Smooth muscle cell (in vitro differentiated cells): ENCODE measurements around the gene ARID3A. TPM values are rescaled to one million over a fixed set of nuclear protein-coding genes. Genes with fewer than 3 reads are reported as not detected.

Experiments used
- DNase-seq: peaks from one replicate; lab custom pipeline; 2025; ENCODE audit not compliant: unreplicated experiment; lab: John Stamatoyannopoulos, UW
- H2AFZ ChIP-seq: fragments of 200-600 bp; sonication (generic); 2 replicates; pipeline ENCODE4 v1.6.0; 2016; ENCODE audit warnings: antibody characterized with exemption, low read depth, mild to moderate bottlenecking
- H3F3A ChIP-seq: fragments of 200-600 bp; sonication (generic); 2 replicates; pipeline ENCODE4 v1.6.0; 2017; ENCODE audit warnings: antibody characterized with exemption, low read depth
- H3K27ac ChIP-seq: fragments of 200-600 bp; sonication (generic); 2 replicates; pipeline ENCODE4 v1.5.1; 2016; ENCODE audit warnings: low read depth, mild to moderate bottlenecking
- H3K27me3 ChIP-seq: fragments of 200-600 bp; sonication (generic); 2 replicates; pipeline ENCODE4 v1.6.1; 2016; ENCODE audit warnings: low read depth, mild to moderate bottlenecking
- H3K36me3 ChIP-seq: fragments of 200-600 bp; sonication (generic); 2 replicates; pipeline ENCODE4 v1.5.1; 2016; ENCODE audit warnings: low read depth
- H3K4me1 ChIP-seq: fragments of 200-600 bp; sonication (generic); 2 replicates; pipeline ENCODE4 v1.5.1; 2016; ENCODE audit warnings: low read depth
- H3K4me2 ChIP-seq: fragments of 200-600 bp; sonication (generic); 2 replicates; pipeline ENCODE4 v1.6.0; 2016; ENCODE audit warnings: mild to moderate bottlenecking
- H3K4me3 ChIP-seq: fragments of 200-600 bp; sonication (generic); 2 replicates; pipeline ENCODE4 v1.5.1; 2016; ENCODE audit warnings: mild to moderate bottlenecking
- H3K79me2 ChIP-seq: fragments of 200-600 bp; sonication (generic); 2 replicates; pipeline ENCODE4 v1.6.0; 2016; ENCODE audit warnings: low read depth, mild to moderate bottlenecking
- H3K9ac ChIP-seq: fragments of 200-600 bp; sonication (generic); 2 replicates; pipeline ENCODE4 v1.6.0; 2016; ENCODE audit warnings: low read depth
- H3K9me3 ChIP-seq: fragments of 200-600 bp; sonication (generic); replicated peaks from 2 replicates; pipeline ENCODE4 v1.5.1; 2016; ENCODE audit warnings: low read depth
- H4K20me1 ChIP-seq: fragments of 200-600 bp; sonication (generic); 2 replicates; pipeline ENCODE4 v1.6.0; 2016; ENCODE audit warnings: low read depth
- WGBS: methylation state at CpG from one replicate; pipeline ENCODE4 v1.1.7; 2016; ENCODE audit warnings: low lambda C conversion rate; 5-methylcytosine and 5-hydroxymethylcytosine counted together
- polyA plus RNA-seq: library from polyadenylated mRNA; unstranded; fragments of >200 nt; fragmentation: Nextera tagmentation; extraction: Ambion mirVana; gene quantifications from 2 replicates; pipeline ENCODE4 v1.2.1, GENCODE V29; 2016
- total RNA-seq: library from RNA; depleted of rRNA; stranded (reverse); fragments of >200 nt; gene quantifications from 2 replicates; pipeline ENCODE4 v1.2.3, GENCODE V29; 2014
- TF ChIP-seq, protein P1 (sequence below): fragments of 200-600 bp; sonication (generic); IDR thresholded peaks from 2 replicates; pipeline ENCODE4 v1.5.1; 2017; ENCODE audit warnings: borderline replicate concordance, mild to moderate bottlenecking, antibody characterized with exemption; ENCODE audit not compliant: insufficient read depth, poor library complexity, severe bottlenecking

The ARID3A gene
- total and polyA plus RNA-seq, 2 experiments from 2014 or later: 45.7 to 50.3 TPM

DNA sequence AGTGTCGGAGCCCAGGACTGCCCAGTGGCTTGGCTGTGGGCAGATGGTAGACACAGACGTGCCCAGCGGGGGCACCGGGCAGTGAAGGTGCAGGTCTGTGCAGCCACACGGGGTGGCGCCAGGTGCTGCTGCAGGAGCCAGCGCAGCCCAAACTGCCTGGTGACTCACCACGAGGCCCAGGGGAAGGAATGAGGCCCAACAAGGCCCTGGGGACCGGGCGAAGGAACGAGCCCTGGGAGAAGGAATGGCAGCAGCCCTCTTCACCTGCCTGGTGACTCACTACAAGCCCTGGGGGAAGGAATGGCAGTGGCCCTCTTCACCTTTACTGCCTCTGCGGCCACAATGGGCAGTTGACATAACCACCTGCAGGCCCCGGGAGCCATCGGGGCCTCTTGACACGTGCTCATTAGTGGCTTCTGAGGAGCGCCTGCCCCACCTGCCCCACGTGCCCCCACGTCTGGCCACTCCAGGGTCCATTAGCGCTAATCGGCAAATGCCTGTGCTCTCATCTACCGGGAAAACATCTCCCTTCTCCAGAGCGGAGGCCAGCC lies 42.1 kb upstream of the ARID3A start:
- H3K9me3 ChIP-seq: no peaks in the 10 kb centered on the region
- H3K36me3 ChIP-seq: no peaks in the 10 kb centered on the region
- peaks cover 75% of the 10 kb centered on the region for H4K20me1 ChIP-seq
- WGBS: 59% methylated on average over 15 of the region's 22 CpGs
- no peak overlapping the region for H3K9ac ChIP-seq
- H3K4me1 ChIP-seq: no peaks in the 10 kb centered on the region
- no peaks in the 10 kb centered on the region for H3F3A ChIP-seq
- DNase-seq: no peak
- no peaks in the 10 kb centered on the region for H3K27me3 ChIP-seq
- TF ChIP-seq, protein P1, sequence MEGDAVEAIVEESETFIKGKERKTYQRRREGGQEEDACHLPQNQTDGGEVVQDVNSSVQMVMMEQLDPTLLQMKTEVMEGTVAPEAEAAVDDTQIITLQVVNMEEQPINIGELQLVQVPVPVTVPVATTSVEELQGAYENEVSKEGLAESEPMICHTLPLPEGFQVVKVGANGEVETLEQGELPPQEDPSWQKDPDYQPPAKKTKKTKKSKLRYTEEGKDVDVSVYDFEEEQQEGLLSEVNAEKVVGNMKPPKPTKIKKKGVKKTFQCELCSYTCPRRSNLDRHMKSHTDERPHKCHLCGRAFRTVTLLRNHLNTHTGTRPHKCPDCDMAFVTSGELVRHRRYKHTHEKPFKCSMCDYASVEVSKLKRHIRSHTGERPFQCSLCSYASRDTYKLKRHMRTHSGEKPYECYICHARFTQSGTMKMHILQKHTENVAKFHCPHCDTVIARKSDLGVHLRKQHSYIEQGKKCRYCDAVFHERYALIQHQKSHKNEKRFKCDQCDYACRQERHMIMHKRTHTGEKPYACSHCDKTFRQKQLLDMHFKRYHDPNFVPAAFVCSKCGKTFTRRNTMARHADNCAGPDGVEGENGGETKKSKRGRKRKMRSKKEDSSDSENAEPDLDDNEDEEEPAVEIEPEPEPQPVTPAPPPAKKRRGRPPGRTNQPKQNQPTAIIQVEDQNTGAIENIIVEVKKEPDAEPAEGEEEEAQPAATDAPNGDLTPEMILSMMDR: peak; percentile 12
- no peak overlapping the region for H3K4me3 ChIP-seq
- no peak overlapping the region for H3K4me2 ChIP-seq
- no peak overlapping the region for H2AFZ ChIP-seq
- H3K27ac ChIP-seq: no peak overlapping the region
- no peaks in the 10 kb centered on the region for H3K79me2 ChIP-seq

DNA sequence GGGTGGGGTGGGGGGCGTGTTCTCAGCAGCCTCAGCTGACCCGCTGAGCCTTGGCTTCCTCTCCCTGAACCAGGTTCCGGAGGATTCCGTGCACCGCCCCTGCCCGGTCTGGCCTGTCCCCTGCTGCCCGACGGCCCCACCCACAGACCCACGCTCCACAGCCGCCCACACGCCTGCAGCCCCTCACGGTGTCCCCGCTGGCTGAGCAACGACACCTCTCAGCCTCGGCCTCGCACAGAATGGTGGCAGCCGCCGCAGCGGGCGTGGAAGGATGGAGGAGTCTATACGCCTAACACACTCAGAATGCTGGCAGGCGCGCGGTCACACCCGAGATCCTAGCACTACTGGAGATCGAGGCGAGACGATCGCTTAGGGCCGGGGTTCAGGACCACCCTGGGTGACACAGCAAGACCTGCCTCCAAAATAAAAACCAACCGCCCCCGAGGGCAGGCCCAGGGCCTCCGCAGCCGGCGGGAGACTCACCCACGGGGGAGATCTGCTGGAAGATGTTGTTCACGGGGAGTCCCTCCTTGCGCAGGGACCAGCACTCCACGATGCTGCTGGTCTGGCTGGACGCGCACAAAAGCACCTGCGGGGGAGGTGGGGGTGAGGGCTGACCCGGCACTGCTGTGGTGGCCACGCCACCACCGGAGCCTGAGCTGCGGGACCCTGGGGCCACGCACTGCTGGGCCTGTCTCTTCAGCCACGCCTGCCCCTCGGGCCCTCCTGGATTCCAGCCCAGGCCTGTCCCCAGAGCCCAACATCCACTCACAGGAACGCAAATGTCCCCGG lies 41.2 kb upstream of the ARID3A start:
- TF ChIP-seq, protein P1: no peak

GRCh38 chr19:885536-886224 lies 40.2 kb upstream of the ARID3A start:
- WGBS: 97% methylated on average over 57 of the region's 64 CpGs
- no peaks in the 10 kb centered on the region for H3F3A ChIP-seq
- H4K20me1 ChIP-seq: peaks cover 67% of the 10 kb centered on the region
- H3K36me3 ChIP-seq: no peaks in the 10 kb centered on the region
- no peaks in the 10 kb centered on the region for H3K27me3 ChIP-seq
- H3K4me3 ChIP-seq: no peak overlapping the region
- H3K4me1 ChIP-seq: no peaks in the 10 kb centered on the region
- no peak overlapping the region for H3K27ac ChIP-seq
- H3K9me3 ChIP-seq: no peaks in the 10 kb centered on the region
- H3K4me2 ChIP-seq: no peak overlapping the region
- no peak for DNase-seq
- H3K9ac ChIP-seq: no peak overlapping the region
- H3K79me2 ChIP-seq: peaks cover 2% of the 10 kb centered on the region
- TF ChIP-seq, protein P1: no peak
- no peak overlapping the region for H2AFZ ChIP-seq

More for the DNA sequence above, 41.2 kb upstream of the ARID3A start:
- Histone ChIP-seq H2AFZ (no peak overlapping the region), H4K20me1 (peaks cover 71% of the 10 kb centered on the region), H3K4me2 (no peak overlapping the region), H3K79me2 (no peaks in the 10 kb centered on the region), H3K36me3 (no peaks in the 10 kb centered on the region), H3K9me3 (no peaks in the 10 kb centered on the region), H3K27me3 (no peaks in the 10 kb centered on the region), H3F3A (no peaks in the 10 kb centered on the region), H3K4me3 (no peak overlapping the region), H3K27ac (no peak overlapping the region), H3K9ac (no peak overlapping the region), H3K4me1 (no peaks in the 10 kb centered on the region)
- WGBS: 92% methylated on average over 39 of the region's 51 CpGs
- DNase-seq: no peak
